B cell (primary cell): ENCODE data around the gene FOXN4.

Experiments used
- EZH2 ChIP-seq: IDR thresholded peaks from 2 replicates; pipeline ENCODE4 v1.6.1; 2012; ENCODE audit warnings: borderline replicate concordance, low read depth, mild to moderate bottlenecking, moderate library complexity, low read length; ENCODE audit not compliant: insufficient read depth, poor library complexity, severe bottlenecking
- TF ChIP-seq, protein P1 (sequence below): fragments of 200-600 bp; IDR thresholded peaks from one replicate; pipeline ENCODE4 v1.8.0; 2022; ENCODE audit warnings: antibody characterized with exemption, mild to moderate bottlenecking

DNA sequence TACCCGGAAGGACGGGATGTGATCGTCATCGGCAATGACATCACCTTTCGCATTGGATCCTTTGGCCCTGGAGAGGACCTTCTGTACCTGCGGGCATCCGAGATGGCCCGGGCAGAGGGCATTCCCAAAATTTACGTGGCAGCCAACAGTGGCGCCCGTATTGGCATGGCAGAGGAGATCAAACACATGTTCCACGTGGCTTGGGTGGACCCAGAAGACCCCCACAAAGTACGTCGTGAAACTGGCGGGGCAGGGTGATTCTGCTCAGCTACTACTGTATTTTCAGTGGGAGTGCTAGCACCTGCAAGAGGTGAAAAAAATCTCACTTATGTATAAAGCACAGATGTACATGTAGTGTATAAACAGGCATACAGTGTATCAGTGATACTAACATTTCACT lies 62.9 kb downstream of the FOXN4 start:
- TF ChIP-seq, protein P1, sequence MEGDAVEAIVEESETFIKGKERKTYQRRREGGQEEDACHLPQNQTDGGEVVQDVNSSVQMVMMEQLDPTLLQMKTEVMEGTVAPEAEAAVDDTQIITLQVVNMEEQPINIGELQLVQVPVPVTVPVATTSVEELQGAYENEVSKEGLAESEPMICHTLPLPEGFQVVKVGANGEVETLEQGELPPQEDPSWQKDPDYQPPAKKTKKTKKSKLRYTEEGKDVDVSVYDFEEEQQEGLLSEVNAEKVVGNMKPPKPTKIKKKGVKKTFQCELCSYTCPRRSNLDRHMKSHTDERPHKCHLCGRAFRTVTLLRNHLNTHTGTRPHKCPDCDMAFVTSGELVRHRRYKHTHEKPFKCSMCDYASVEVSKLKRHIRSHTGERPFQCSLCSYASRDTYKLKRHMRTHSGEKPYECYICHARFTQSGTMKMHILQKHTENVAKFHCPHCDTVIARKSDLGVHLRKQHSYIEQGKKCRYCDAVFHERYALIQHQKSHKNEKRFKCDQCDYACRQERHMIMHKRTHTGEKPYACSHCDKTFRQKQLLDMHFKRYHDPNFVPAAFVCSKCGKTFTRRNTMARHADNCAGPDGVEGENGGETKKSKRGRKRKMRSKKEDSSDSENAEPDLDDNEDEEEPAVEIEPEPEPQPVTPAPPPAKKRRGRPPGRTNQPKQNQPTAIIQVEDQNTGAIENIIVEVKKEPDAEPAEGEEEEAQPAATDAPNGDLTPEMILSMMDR, result no peak
- no peak for TF ChIP-seq EZH2
